Mesothelial cell of epicardium (in vitro differentiated cells): ENCODE measurements around the gene ISCA1. TPM values are rescaled to one million over a fixed set of nuclear protein-coding genes. Genes with fewer than 3 reads are reported as not detected.

Experiments
- DNase-seq, 2 experiments: peaks; one replicate each; pipeline ENCODE4 v3.0.0; 2021; ENCODE audit warnings: low spot score in 2 of 2; ENCODE audit not compliant: unreplicated experiment in 2 of 2
- H3K27ac Mint-ChIP-seq: 2 replicates; pipeline ENCODE4 v1.8.0; 2021; ENCODE audit warnings: mixed read lengths
- H3K27me3 Mint-ChIP-seq: 2 replicates; pipeline ENCODE4 v1.8.0; 2021; ENCODE audit warnings: low read depth, mixed read lengths
- H3K36me3 Mint-ChIP-seq: 2 replicates; pipeline ENCODE4 v1.8.0; 2021; ENCODE audit warnings: mixed read lengths
- H3K4me1 Mint-ChIP-seq: 2 replicates; pipeline ENCODE4 v1.8.0; 2021; ENCODE audit warnings: mixed read lengths
- H3K4me3 Mint-ChIP-seq: 2 replicates; pipeline ENCODE4 v1.8.0; 2021; ENCODE audit warnings: mild to moderate bottlenecking, moderate library complexity, mixed read lengths
- H3K9me3 Mint-ChIP-seq: 2 replicates; pipeline ENCODE4 v1.8.0; 2021; ENCODE audit warnings: mixed read lengths
- CTCF ChIP-seq: fragments of 200-600 bp; sonication (generic); IDR thresholded peaks from one replicate; pipeline ENCODE4 v1.5.0; 2021; ENCODE audit warnings: antibody characterized with exemption; ENCODE audit not compliant: unreplicated experiment
- total RNA-seq: library from RNA; stranded (reverse); gene quantifications from 3 replicates; pipeline ENCODE4 v1.2.1, GENCODE V29; 2021

The ISCA1 gene
- total RNA-seq, 1 donor from 2014 or later = 23.4 TPM

GRCh38 chr9:86259557-86259956 is 22.8 kb downstream of the ISCA1 start, which contains the start of gene C9orf153:
Gene C9orf153, minus strand, starts transcription at chr9:86259657. Its CDS starts 30,054 bp downstream, at chr9:86229603.
- DNase-seq = no peak
- no peaks in the 10 kb centered on the region for H3K27me3 Mint-ChIP-seq
- no peak within 1 kb of the TSS for H3K27ac Mint-ChIP-seq
- H3K4me3 Mint-ChIP-seq = no peak within 1 kb of the TSS
- peaks cover 18% of the 10 kb centered on the region for H3K4me1 Mint-ChIP-seq
- no peak for TF ChIP-seq CTCF
- peaks cover 10% of the 10 kb centered on the region for H3K36me3 Mint-ChIP-seq
- H3K9me3 Mint-ChIP-seq = peaks cover 5% of the 10 kb centered on the region

GRCh38 chr9:86257391-86257790 is 24.9 kb downstream of the ISCA1 start:
- no peak overlapping the region for H3K27ac Mint-ChIP-seq

GRCh38 chr9:86256653-86257052 is 25.7 kb downstream of the ISCA1 start:
- Mint-ChIP-seq H3K4me3 (no peak overlapping the region), H3K27me3 (no peaks in the 10 kb centered on the region), H3K9me3 (peaks cover 16% of the 10 kb centered on the region)

More at GRCh38 chr9:86257391-86257790, 24.9 kb downstream of the ISCA1 start:
- peaks cover 10% of the 10 kb centered on the region for H3K36me3 Mint-ChIP-seq
- H3K4me1 Mint-ChIP-seq = peaks cover 18% of the 10 kb centered on the region
- peaks cover 16% of the 10 kb centered on the region for H3K9me3 Mint-ChIP-seq
- H3K4me3 Mint-ChIP-seq = no peak overlapping the region
- TF ChIP-seq CTCF = no peak
- H3K27me3 Mint-ChIP-seq = no peaks in the 10 kb centered on the region
- no peak for DNase-seq

GRCh38 chr9:86253577-86253976 is 28.8 kb downstream of the ISCA1 start:
- H3K36me3 Mint-ChIP-seq = peaks cover 10% of the 10 kb centered on the region
- H3K4me3 Mint-ChIP-seq = no peak overlapping the region
- peaks cover 22% of the 10 kb centered on the region for H3K9me3 Mint-ChIP-seq
- peaks cover 18% of the 10 kb centered on the region for H3K4me1 Mint-ChIP-seq
- no peaks in the 10 kb centered on the region for H3K27me3 Mint-ChIP-seq
- TF ChIP-seq CTCF = no peak
- no peak overlapping the region for H3K27ac Mint-ChIP-seq
- no peak for DNase-seq

More at GRCh38 chr9:86256653-86257052, 25.7 kb downstream of the ISCA1 start:
- no peak for DNase-seq
- peaks cover 10% of the 10 kb centered on the region for H3K36me3 Mint-ChIP-seq
- H3K4me1 Mint-ChIP-seq = peaks cover 18% of the 10 kb centered on the region
- TF ChIP-seq CTCF = no peak
- H3K27ac Mint-ChIP-seq = no peak overlapping the region

- Mint-ChIP-seq H3K27me3 (no peaks in the 10 kb centered on the region), H3K27ac (no peak overlapping the region), H3K9me3 (peaks cover 22% of the 10 kb centered on the region), H3K4me1 (peaks cover 18% of the 10 kb centered on the region), H3K4me3 (no peak overlapping the region), H3K36me3 (peaks cover 10% of the 10 kb centered on the region)
- no peak for TF ChIP-seq CTCF
- no peak for DNase-seq
These were observed 29.5 kb downstream of the ISCA1 start for GRCh38 chr9:86252870-86253269.

GRCh38 chr9:86250123-86250522 is 32.2 kb downstream of the ISCA1 start:
- no peaks in the 10 kb centered on the region for H3K4me1 Mint-ChIP-seq
- peaks cover 17% of the 10 kb centered on the region for H3K9me3 Mint-ChIP-seq
- peaks cover 12% of the 10 kb centered on the region for H3K36me3 Mint-ChIP-seq
- no peaks in the 10 kb centered on the region for H3K27me3 Mint-ChIP-seq
- no peak for TF ChIP-seq CTCF
- no peak for DNase-seq
- H3K27ac Mint-ChIP-seq = no peak overlapping the region
- H3K4me3 Mint-ChIP-seq = no peak overlapping the region
